ENCODE data around the gene SHC2. TPM values are rescaled to one million over a fixed set of nuclear protein-coding genes. Genes with fewer than 3 reads are reported as not detected.
A peak's percentile ranks its signal among the peaks of the same experiment; 100 is the strongest.

The SHC2 gene
- total RNA-seq, 1 donor from 2014 or later: 29.7 TPM

DNA sequence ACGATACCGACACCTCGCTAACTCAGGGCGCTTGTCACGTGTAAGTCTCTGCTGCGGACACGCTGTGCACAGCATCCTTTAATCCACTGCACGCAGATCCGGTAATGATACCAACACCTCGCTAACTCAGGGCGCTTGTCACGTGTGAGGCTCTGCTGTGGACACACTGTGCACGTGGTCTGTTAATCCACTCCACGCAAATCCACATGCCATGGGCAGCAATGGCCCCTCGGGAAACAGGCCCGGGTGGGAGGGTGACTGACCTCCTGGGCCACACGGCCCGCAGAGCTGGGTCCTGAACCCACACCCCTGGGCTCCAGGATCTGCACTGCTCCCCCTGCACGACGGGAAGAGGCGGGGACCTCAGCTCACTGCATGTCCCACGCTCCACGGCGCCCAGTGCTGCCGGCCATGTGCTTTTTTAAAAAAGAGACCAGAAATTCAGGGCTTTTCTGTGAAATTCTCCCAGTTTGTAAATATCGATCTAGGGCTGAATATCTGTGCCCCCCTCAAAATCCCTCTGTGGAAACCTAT, 16.1 kb downstream of the SHC2 start:
- no peak overlapping the region for H3K9ac ChIP-seq (ENCODE audit: low read length)
- no peaks in the 10 kb centered on the region for H4K20me1 ChIP-seq (ENCODE audit: insufficient read depth, low read length)
- peaks cover 18% of the 10 kb centered on the region for H3K36me3 Mint-ChIP-seq (ENCODE audit: low read depth, unreplicated experiment)
- TF ChIP-seq CTCF (IDR thresholded peaks at IDR 0.05; ENCODE audit: insufficient read depth, low read depth, low read length) (no peak), EZH2 (IDR thresholded peaks at IDR 0.05; ENCODE audit: insufficient read depth, low read length) (no peak)
- DNase-seq (ENCODE audit: low read depth) (no peak), FAIRE-seq (no peak)
- H3K36me3 ChIP-seq (ENCODE audit: insufficient read depth, low read length): no peaks in the 10 kb centered on the region
- H3K4me1 Mint-ChIP-seq (ENCODE audit: low read depth, unreplicated experiment): no peaks in the 10 kb centered on the region
- no peak overlapping the region for H3K4me3 Mint-ChIP-seq (ENCODE audit: unreplicated experiment)
- no peak overlapping the region for H3K27ac Mint-ChIP-seq (ENCODE audit: unreplicated experiment)
- H3K27me3 Mint-ChIP-seq (ENCODE audit: low read depth, unreplicated experiment): no peaks in the 10 kb centered on the region
- H3K27me3 ChIP-seq (ENCODE audit: insufficient read depth, low read length): no peaks in the 10 kb centered on the region
- H3K9me3 Mint-ChIP-seq (ENCODE audit: unreplicated experiment): no peaks in the 10 kb centered on the region
- H3K4me2 ChIP-seq (ENCODE audit: low read length): no peak overlapping the region
- H3K4me3 ChIP-seq (ENCODE audit: insufficient read depth, low read depth, low read length): no peak overlapping the region
- no peak overlapping the region for H3K27ac ChIP-seq (ENCODE audit: low read depth, low read length)
- H3K9me3 ChIP-seq (ENCODE audit: insufficient read depth, low read depth, low read length): no peaks in the 10 kb centered on the region
- H3K79me2 ChIP-seq (ENCODE audit: insufficient read depth, low read length): no peaks in the 10 kb centered on the region
- H2AFZ ChIP-seq (ENCODE audit: low read depth, low read length): no peak overlapping the region
- H3K4me1 ChIP-seq (ENCODE audit: insufficient read depth, low read length): no peaks in the 10 kb centered on the region

DNA sequence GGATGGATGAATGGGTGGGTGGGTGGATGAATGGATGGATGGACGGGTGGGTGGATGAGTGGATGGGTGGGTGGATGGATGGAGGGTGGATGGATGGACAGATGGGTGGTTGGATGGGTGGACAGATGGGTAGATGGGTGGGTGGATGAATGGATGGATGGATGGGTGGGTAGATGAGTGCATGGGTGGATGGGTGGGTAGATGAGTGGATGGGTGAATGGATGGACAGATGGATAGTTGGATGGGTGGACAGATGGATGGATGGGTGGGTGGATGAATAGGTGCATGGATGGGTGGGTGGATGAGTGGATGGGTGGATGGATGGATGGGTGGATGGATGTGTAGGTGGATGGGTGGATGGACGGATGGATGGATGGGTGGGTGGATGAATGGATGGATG, 17.8 kb downstream of the SHC2 start:
- H3K4me1 ChIP-seq (ENCODE audit: insufficient read depth, low read length): no peaks in the 10 kb centered on the region
- TF ChIP-seq EZH2 (IDR thresholded peaks at IDR 0.05; ENCODE audit: insufficient read depth, low read length) (no peak), CTCF (IDR thresholded peaks at IDR 0.05; ENCODE audit: insufficient read depth, low read depth, low read length) (no peak)
- H3K27me3 Mint-ChIP-seq (ENCODE audit: low read depth, unreplicated experiment): no peaks in the 10 kb centered on the region
- no peak overlapping the region for H3K4me2 ChIP-seq (ENCODE audit: low read length)
- no peak overlapping the region for H3K4me3 ChIP-seq (ENCODE audit: insufficient read depth, low read depth, low read length)
- no peaks in the 10 kb centered on the region for H3K4me1 Mint-ChIP-seq (ENCODE audit: low read depth, unreplicated experiment)
- no peak overlapping the region for H3K27ac Mint-ChIP-seq (ENCODE audit: unreplicated experiment)
- no peaks in the 10 kb centered on the region for H3K27me3 ChIP-seq (ENCODE audit: insufficient read depth, low read length)
- H3K9me3 Mint-ChIP-seq (ENCODE audit: unreplicated experiment): no peaks in the 10 kb centered on the region
- no peak overlapping the region for H3K4me3 Mint-ChIP-seq (ENCODE audit: unreplicated experiment)
- no peaks in the 10 kb centered on the region for H3K36me3 ChIP-seq (ENCODE audit: insufficient read depth, low read length)
- H3K9ac ChIP-seq (ENCODE audit: low read length): no peak overlapping the region
- H4K20me1 ChIP-seq (ENCODE audit: insufficient read depth, low read length): no peaks in the 10 kb centered on the region
- FAIRE-seq: no peak
- no peak overlapping the region for H2AFZ ChIP-seq (ENCODE audit: low read depth, low read length)
- no peaks in the 10 kb centered on the region for H3K79me2 ChIP-seq (ENCODE audit: insufficient read depth, low read length)
- H3K27ac ChIP-seq (ENCODE audit: low read depth, low read length): no peak overlapping the region
- peaks cover 18% of the 10 kb centered on the region for H3K36me3 Mint-ChIP-seq (ENCODE audit: low read depth, unreplicated experiment)
- no peaks in the 10 kb centered on the region for H3K9me3 ChIP-seq (ENCODE audit: insufficient read depth, low read depth, low read length)
- no peak for DNase-seq (ENCODE audit: low read depth)

GRCh38 chr19:442085-442484, 18.7 kb downstream of the SHC2 start:
- H3K79me2 ChIP-seq (ENCODE audit: insufficient read depth, low read length): no peaks in the 10 kb centered on the region
- no peaks in the 10 kb centered on the region for H3K4me1 ChIP-seq (ENCODE audit: insufficient read depth, low read length)
- peaks cover 1% of the 10 kb centered on the region for H3K9me3 ChIP-seq (ENCODE audit: insufficient read depth, low read depth, low read length)
- H2AFZ ChIP-seq (ENCODE audit: low read depth, low read length): no peak overlapping the region
- no peak overlapping the region for H3K4me3 ChIP-seq (ENCODE audit: insufficient read depth, low read depth, low read length)
- Mint-ChIP-seq H3K9me3 (ENCODE audit: unreplicated experiment) (no peaks in the 10 kb centered on the region), H3K4me1 (ENCODE audit: low read depth, unreplicated experiment) (no peaks in the 10 kb centered on the region), H3K36me3 (ENCODE audit: low read depth, unreplicated experiment) (peaks cover 22% of the 10 kb centered on the region), H3K4me3 (ENCODE audit: unreplicated experiment) (peak overlapping the region; percentile 40), H3K27ac (ENCODE audit: unreplicated experiment) (no peak overlapping the region), H3K27me3 (ENCODE audit: low read depth, unreplicated experiment) (no peaks in the 10 kb centered on the region)
- DNase-seq (ENCODE audit: low read depth): no peak
- no peak for FAIRE-seq
- H3K4me2 ChIP-seq (ENCODE audit: low read length): no peak overlapping the region
- H3K36me3 ChIP-seq (ENCODE audit: insufficient read depth, low read length): no peaks in the 10 kb centered on the region
- no peaks in the 10 kb centered on the region for H4K20me1 ChIP-seq (ENCODE audit: insufficient read depth, low read length)
- no peak overlapping the region for H3K9ac ChIP-seq (ENCODE audit: low read length)
- H3K27ac ChIP-seq (ENCODE audit: low read depth, low read length): no peak overlapping the region
- no peaks in the 10 kb centered on the region for H3K27me3 ChIP-seq (ENCODE audit: insufficient read depth, low read length)
- TF ChIP-seq EZH2 (IDR thresholded peaks at IDR 0.05; ENCODE audit: insufficient read depth, low read length) (no peak), CTCF (IDR thresholded peaks at IDR 0.05; ENCODE audit: insufficient read depth, low read depth, low read length) (no peak)
